Naive thymus-derived CD8-positive, alpha-beta T cell (primary cell): Measurements from ENCODE around the gene IGFBP4. TPM values are rescaled to one million over a fixed set of nuclear protein-coding genes. Genes with fewer than 3 reads are reported as not detected.

Experiments used
- ATAC-seq, 2 donors: fragments of 150-1000 bp; cut with Tn5 transposase in 1 of 2; sonication (Bioruptor Pico), chemical (Tn5 transposase) in 1 of 2; 1 replicate in 1 of 2; 2 replicates in 1 of 2; pipeline ENCODE4 v1.10.0; 2021; ENCODE audit warnings: mild to moderate bottlenecking in 2 of 2, moderate library complexity in 2 of 2
- POLR2A ChIA-PET: fragments of 350-600 bp; sonication (Branson Sonifier 250); formaldehyde crosslinking; loops from one replicate; lab custom pipeline; 2021; ENCODE audit warnings: antibody characterized with exemption; lab: Charles Lee
- DNase-seq, 10 donors: peaks; one replicate each; pipeline versions ENCODE4 v3.0.0 to v3.0.0-alpha.2; 2020 to 2022
- H3K27ac Mint-ChIP-seq, 10 donors: one replicate each; pipeline ENCODE4 v1.8.0; 2020 to 2022; ENCODE audit warnings: mild to moderate bottlenecking in 10 of 10, mixed read lengths in 10 of 10, moderate library complexity in 4 of 10, inconsistent platforms in 1 of 10
- H3K27me3 Mint-ChIP-seq, 5 donors: one replicate each; pipeline ENCODE4 v1.8.0; 2021 to 2022; ENCODE audit warnings: mixed read lengths in 5 of 5
- H3K36me3 Mint-ChIP-seq, 3 donors: one replicate each; pipeline ENCODE4 v1.8.0; 2020 to 2022; ENCODE audit warnings: mixed read lengths in 3 of 3, mild to moderate bottlenecking in 2 of 3, inconsistent platforms in 1 of 3
- H3K4me1 Mint-ChIP-seq, 4 donors: one replicate each; pipeline ENCODE4 v1.8.0; 2021 to 2022; ENCODE audit warnings: mixed read lengths in 4 of 4
- H3K4me3 Mint-ChIP-seq, 10 donors: one replicate each; pipeline ENCODE4 v1.8.0; 2020 to 2022; ENCODE audit warnings: mild to moderate bottlenecking in 10 of 10, mixed read lengths in 10 of 10, moderate library complexity in 6 of 10, inconsistent platforms in 1 of 10
- H3K9me3 Mint-ChIP-seq, 9 donors: one replicate each; pipeline ENCODE4 v1.8.0; 2020 to 2022; ENCODE audit warnings: mixed read lengths in 9 of 9, mild to moderate bottlenecking in 3 of 9, inconsistent platforms in 1 of 9, moderate library complexity in 1 of 9
- polyA plus RNA-seq, 3 donors: library from polyadenylated mRNA; unstranded; fragments of 300-500 nt; fragmentation: Illumina TruSeq; gene quantifications; one replicate each; pipeline ENCODE4 v1.2.3, GENCODE V29; 2021
- total RNA-seq, 8 experiments: library from RNA in 2 of 8; stranded (reverse) in 2 of 8; gene quantifications; one replicate each; pipeline ENCODE4 v1.2.3 and lab custom pipeline; 2021 to 2026

Gene IGFBP4
- total and polyA plus RNA-seq, 5 experiments from 2014 or later: 0.09 to 1.0 (median 0.83) TPM; not detected in 1

DNA sequence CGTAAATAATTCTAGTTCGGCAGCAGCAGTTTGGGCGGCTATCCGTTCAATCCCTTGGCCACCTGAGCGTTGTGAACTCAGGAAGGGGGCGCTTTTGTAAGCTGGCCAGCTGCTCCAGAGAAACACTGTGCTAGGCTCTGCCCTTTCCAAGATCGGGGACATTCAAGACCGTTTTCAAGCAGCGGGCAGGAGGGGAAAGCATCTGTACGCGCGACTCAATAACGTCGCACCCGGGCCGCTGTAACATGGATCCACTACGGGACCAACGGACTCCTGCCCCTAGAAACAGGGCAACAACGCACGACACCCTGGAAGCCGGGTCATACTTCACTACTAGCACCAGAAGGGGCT is 26.0 kb upstream of the IGFBP4 start:
- H3K9me3 Mint-ChIP-seq: no peaks in the 10 kb centered on the region
- POLR2A ChIA-PET: interaction anchor here (0.6 to 3.2 kb wide), 19 partner anchors 9 to 198 kb away, joined by 3 to 21 read pairs (median 4); partner anchors contain the start of gene IGFBP4
- peak overlapping the region in 2 of 10 donors; percentile 28 to 58 for H3K27ac Mint-ChIP-seq
- H3K27me3 Mint-ChIP-seq: peaks cover 0 to 4% (median 0%) of the 10 kb centered on the region in 5 donors
- DNase-seq: no peak
- H3K4me3 Mint-ChIP-seq: peak overlapping the region; percentile 85 to 97 (median 92)
- peak in 1 of 2 donors; percentile 2 for ATAC-seq
- H3K4me1 Mint-ChIP-seq: peaks cover 6 to 27% (median 19%) of the 10 kb centered on the region in 4 donors
- H3K36me3 Mint-ChIP-seq: no peaks in the 10 kb centered on the region

DNA sequence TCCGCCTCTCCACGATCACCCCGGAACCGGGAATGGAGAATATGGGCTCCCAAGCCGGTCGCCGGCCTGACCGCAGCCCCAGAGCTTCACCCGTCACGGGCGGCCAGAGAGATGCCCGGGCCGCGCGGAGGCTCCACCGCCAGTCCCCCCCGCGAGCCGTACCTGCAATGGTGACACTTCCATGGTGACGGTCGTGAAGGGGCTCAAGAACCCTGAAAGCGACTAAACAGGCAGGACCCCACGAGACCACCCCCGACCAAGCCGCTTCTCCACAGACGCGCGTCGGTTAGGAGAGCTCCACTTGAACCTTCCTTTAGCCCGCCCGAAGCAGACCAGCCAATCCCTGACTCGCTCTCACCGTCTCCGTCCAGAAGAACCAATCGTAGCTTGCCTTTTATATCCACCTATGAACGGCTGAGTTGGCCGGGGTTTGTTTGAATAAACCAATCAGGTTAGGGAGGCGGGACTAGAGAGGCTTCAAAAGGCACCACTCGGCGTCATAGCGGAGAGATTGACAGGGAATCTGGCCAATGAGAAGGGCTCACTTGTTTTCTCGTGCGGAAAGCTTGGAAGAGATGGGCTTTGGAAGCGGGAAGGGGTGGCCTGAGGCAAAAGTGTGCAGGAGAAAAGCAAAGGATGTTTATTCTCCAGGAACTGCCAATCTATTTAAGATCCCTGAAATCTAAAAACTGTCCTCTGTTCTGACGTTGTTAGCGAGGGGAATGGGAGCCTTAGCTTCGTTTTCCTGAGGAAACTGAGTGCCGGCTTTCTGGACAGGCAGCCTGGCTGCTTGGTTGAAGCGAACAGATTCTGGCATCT is 25.4 kb upstream of the IGFBP4 start, which contains the start of gene TOP2A:
Gene TOP2A, minus strand, starts transcription at position 288 of the 819 bp plus-strand sequence. Its CDS starts 105 bp downstream, at position 183.
- Mint-ChIP-seq H3K27me3 (peaks cover 0 to 4% (median 0%) of the 10 kb centered on the region in 5 donors), H3K9me3 (no peaks in the 10 kb centered on the region), H3K4me3 (peak within 1 kb of the TSS; percentile 85 to 97 (median 92)), H3K27ac (peak within 1 kb of the TSS; percentile 73 to 94 (median 88)), H3K4me1 (peaks cover 6 to 27% (median 19%) of the 10 kb centered on the region in 4 donors), H3K36me3 (no peaks in the 10 kb centered on the region)
- DNase-seq: peak; percentile 70 to 100 (median 97)
- ATAC-seq: peak; percentile 98 to 100
- POLR2A ChIA-PET: interaction anchor here (0.6 to 3.2 kb wide), 21 partner anchors 9 to 198 kb away, joined by 3 to 21 read pairs (median 4); partner anchors contain the start of gene IGFBP4

DNA sequence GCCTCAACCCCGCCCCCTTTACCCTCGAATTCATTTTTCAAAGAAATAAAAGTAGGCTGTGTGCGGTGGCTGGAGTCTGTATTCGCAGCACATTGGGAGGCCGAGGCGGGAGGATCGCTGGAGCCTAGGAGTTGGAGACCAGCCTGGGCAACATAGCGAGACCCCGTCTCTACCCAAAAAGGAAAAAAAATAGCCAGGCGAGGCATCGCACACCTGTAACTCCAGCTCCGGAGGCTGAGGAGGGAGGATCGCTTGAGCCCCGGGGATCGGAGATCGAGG is 24.9 kb upstream of the IGFBP4 start:
- Mint-ChIP-seq H3K4me1 (peaks cover 6 to 27% (median 19%) of the 10 kb centered on the region in 4 donors), H3K36me3 (no peaks in the 10 kb centered on the region), H3K4me3 (peak overlapping the region; percentile 85 to 97 (median 92)), H3K9me3 (no peaks in the 10 kb centered on the region), H3K27ac (peak overlapping the region; percentile 73 to 94 (median 88)), H3K27me3 (peaks cover 0 to 4% (median 0%) of the 10 kb centered on the region in 5 donors)
- no peak for ATAC-seq
- POLR2A ChIA-PET: interaction anchor here (0.6 to 3.2 kb wide), 17 partner anchors 8 to 205 kb away, joined by 3 to 21 read pairs (median 4); partner anchors contain the start of gene IGFBP4
- DNase-seq: no peak

DNA sequence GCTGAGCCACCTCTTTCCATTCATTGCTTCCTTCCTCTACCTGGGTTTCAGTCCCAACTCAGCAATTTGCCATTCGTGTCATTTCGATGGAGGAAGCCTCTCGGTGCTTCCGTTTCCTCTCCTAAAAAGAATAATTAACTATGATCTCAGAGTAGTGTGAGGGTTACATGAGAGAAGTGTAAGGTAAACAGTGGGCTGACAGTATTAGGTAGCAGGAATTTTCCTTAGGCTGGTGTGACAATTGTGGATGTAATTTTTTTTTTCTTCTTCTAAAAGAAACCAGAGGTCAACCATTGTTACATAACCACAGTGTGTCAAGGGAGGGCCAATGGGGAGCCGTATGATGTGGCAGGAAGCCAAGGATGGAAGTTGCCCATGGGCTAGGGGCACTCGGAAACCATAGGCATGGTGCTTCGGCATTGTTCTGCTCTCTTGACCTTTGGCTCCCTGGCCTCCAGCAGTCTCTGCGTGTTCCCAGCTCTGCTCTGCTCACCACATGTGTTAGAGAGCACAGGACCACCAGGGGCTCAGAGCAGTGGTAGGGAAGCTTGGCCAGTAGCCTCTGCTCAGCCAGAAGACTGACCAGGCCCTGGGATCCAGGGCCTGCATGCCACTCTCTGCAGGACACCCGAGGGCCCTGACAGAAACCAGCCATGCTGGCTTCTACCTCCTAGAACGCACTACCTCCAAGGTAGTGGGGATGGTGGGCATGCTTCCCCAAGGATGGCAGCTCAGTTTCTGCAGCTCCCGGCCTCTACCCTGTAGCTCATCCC is 23.5 kb upstream of the IGFBP4 start:
- H3K9me3 Mint-ChIP-seq: no peaks in the 10 kb centered on the region
- H3K4me1 Mint-ChIP-seq: peaks cover 6 to 27% (median 19%) of the 10 kb centered on the region in 4 donors
- DNase-seq (no peak), ATAC-seq (no peak)
- peaks cover 0 to 4% (median 0%) of the 10 kb centered on the region in 5 donors for H3K27me3 Mint-ChIP-seq
- H3K27ac Mint-ChIP-seq: peak overlapping the region in 6 of 10 donors; percentile 0 to 76 (median 56)
- H3K4me3 Mint-ChIP-seq: peak overlapping the region; percentile 34 to 82 (median 71)
- POLR2A ChIA-PET: interaction anchor here (0.6 to 1.0 kb wide), 3 partner anchors 15 to 1265 kb away, joined by 3 to 8 read pairs (median 6); no protein-coding TSS in a partner anchor
- H3K36me3 Mint-ChIP-seq: no peaks in the 10 kb centered on the region

DNA sequence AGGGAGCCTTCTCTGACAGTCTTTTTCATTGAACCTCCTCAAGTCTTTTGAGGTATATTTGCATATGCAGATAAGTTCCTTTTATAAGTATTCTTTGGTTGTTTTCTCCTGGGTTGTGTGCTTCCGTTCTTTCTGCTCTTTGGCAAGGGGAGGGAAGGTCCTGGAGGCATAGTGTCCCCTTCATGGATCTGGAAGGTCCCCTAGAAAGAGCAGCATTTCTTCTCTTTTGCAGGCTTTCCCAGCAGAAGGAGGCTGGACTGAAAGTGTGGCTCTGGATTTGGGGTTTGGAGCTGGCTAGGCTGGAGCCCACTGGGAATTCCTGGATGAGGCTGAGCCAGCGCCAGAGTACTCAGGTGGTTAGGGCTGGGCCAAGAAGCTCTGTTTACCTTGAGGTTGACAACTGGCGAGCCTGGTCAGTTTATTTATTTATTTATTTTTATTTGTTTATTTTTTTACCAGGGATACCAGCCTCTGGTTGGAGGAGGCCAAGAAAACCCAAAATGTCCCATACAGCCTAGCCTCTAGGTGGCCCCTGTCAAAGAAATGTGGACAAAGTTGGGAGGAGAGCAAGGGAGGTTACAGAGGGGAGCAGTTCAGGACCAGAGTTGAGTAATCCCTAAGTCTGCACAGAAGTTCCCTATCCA is 20.1 kb upstream of the IGFBP4 start:
- H3K36me3 Mint-ChIP-seq: no peaks in the 10 kb centered on the region
- ATAC-seq: no peak
- H3K9me3 Mint-ChIP-seq: no peaks in the 10 kb centered on the region
- H3K27ac Mint-ChIP-seq: no peak overlapping the region
- no peak for DNase-seq
- no peaks in the 10 kb centered on the region for H3K27me3 Mint-ChIP-seq
- no peak overlapping the region for H3K4me3 Mint-ChIP-seq
- POLR2A ChIA-PET: no interaction called here
- peaks cover 20 to 39% (median 37%) of the 10 kb centered on the region in 4 donors for H3K4me1 Mint-ChIP-seq

DNA sequence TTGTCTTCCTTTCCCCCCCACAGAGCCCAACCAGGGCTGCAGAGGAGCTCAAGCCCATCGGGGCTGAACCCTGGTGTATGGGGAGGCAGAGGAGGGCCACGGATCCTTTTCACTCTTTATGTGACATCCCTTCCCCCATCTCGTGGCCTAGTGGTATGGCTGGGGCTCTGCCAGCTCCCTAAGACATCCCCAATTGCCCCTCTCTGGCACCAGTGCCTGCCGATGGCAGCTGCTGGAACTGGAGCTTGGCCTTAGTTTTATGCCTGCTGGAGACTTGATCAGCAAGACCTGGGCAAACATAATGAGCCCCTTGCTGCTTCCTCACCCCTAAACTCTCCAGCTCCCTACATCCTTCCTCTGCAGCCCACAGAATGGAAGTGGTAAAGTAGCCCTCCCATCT is 17.5 kb upstream of the IGFBP4 start:
- no peaks in the 10 kb centered on the region for H3K9me3 Mint-ChIP-seq
- DNase-seq: peak in 1 of 10 donors; percentile 14

DNA sequence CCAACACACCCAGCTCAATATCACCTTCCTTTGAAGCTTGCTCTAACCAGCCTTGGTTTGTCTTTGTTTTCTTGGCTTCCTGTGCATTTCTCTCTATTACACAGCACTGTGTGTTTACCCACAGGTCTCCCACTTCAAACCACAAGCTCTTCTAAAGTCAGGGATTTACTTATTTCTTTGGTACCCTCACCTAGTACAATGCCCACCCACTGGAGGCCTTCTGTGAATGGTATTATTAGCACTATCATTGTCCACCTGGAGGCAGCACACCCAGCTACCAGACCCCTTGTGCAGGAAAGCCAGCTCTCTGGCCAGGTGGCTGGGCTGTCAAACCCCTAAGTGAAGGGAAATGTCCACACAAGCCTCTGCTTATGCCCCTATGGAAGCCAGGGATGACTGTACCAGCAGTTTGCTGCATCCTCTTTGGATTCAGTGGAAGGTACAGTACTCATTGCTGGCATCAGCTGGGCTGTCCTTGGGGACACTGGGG is 16.2 kb upstream of the IGFBP4 start:
- peaks cover 24 to 38% (median 29%) of the 10 kb centered on the region in 4 donors for H3K4me1 Mint-ChIP-seq
- no peaks in the 10 kb centered on the region for H3K27me3 Mint-ChIP-seq
- POLR2A ChIA-PET: interaction anchor here (0.5 to 2.3 kb wide), 10 partner anchors 10 to 1283 kb away, joined by 3 to 21 read pairs (median 4); partner anchors contain the start of genes IGFBP4 and TOP2A
- DNase-seq (peak in 3 of 10 donors; percentile 47 to 64 (median 63)), ATAC-seq (peak; percentile 97)
- no peaks in the 10 kb centered on the region for H3K36me3 Mint-ChIP-seq
- H3K4me3 Mint-ChIP-seq: peak overlapping the region in 9 of 10 donors; percentile 16 to 76 (median 44)
- H3K9me3 Mint-ChIP-seq: no peaks in the 10 kb centered on the region
- H3K27ac Mint-ChIP-seq: peak overlapping the region in 7 of 10 donors; percentile 1 to 63 (median 37)

More for the DNA sequence above, 17.5 kb upstream of the IGFBP4 start:
- peak in 1 of 2 donors; percentile 25 for ATAC-seq
- H3K4me3 Mint-ChIP-seq: peak overlapping the region in 7 of 10 donors; percentile 30 to 58 (median 44)
- POLR2A ChIA-PET: interaction anchor here (0.6 to 2.3 kb wide), 5 partner anchors 8 to 124 kb away, joined by 3 to 21 read pairs (median 3); partner anchors contain the start of gene TOP2A
- peaks cover 21 to 31% (median 29%) of the 10 kb centered on the region in 4 donors for H3K4me1 Mint-ChIP-seq
- peak overlapping the region in 2 of 10 donors; percentile 15 to 57 for H3K27ac Mint-ChIP-seq
- no peaks in the 10 kb centered on the region for H3K36me3 Mint-ChIP-seq
- no peaks in the 10 kb centered on the region for H3K27me3 Mint-ChIP-seq

DNA sequence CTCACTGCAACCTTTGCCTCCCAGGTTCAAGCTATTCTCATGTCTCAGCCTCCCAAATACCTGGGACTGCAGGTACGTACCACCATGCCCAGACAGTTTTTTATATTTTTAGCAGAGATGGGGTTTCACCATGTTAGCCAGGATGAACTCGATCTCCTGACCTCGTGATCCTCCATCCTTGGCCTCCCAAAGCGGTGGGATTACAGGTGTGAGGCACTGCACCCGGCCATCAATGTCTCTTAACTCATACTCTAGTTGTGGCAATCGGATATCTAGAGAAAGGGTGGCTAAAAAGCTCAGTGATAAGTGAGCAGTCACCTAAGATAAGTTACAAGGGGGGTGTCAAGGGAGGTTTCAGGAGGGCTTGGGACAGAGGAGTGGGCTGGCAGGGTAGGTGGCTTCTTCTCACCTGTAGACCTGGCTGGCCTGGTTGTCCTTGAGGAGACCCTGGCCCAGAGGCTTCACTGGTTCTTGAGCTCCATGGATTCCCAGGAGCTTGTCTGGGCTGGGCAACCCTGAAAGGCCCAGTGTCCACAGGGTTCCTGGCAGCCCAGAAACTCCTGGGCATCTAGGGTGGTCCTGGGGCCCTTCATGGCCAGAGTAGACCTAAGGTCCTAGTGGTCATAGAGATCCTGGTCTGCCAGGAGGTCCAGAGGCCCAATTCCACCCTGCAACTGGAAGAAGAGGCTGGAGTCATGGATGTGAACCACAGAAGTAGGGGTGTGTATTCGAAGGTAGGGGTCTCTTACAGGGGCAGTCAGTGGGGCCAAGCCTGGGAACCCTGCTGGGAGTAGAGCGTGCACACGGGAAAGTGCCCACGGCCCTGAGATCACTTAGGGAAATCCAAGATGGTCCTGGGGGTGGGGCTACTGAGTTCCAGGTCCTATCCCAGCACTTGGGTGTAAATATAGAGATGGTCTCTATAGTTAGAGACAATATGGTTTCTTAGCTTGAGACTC is 12.7 kb upstream of the IGFBP4 start:
- POLR2A ChIA-PET: interaction anchor here (0.7 to 1.3 kb wide), 3 partner anchors 13 to 107 kb away, joined by 3 to 4 read pairs (median 3); partner anchors contain the start of gene TOP2A
- no peak for ATAC-seq
- Mint-ChIP-seq H3K9me3 (no peaks in the 10 kb centered on the region), H3K36me3 (no peaks in the 10 kb centered on the region), H3K27ac (peak overlapping the region in 1 of 10 donors; percentile 50), H3K4me3 (no peak overlapping the region), H3K4me1 (peaks cover 25 to 35% (median 26%) of the 10 kb centered on the region in 4 donors), H3K27me3 (peaks cover 0 to 1% (median 0%) of the 10 kb centered on the region in 5 donors)
- DNase-seq: no peak

DNA sequence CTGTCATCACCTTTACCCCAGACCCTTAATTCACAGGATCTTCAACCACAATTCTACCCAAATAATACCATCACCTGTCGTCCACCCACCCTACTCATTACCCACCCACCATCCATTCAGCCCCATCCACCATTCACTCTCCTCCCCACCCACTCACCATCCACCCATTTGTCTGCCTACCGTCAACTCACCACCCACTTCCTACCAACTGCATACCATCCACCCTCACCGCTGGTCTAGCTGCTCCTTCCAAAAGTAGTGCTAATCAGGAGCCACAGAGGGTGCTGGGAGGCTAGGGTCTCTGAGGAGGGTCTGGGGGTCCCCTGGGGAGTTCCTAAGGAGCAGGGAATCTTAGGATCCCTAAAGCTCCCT is 12.0 kb upstream of the IGFBP4 start:
- Mint-ChIP-seq H3K27ac (peak overlapping the region in 1 of 10 donors; percentile 50), H3K4me1 (peaks cover 19 to 28% (median 20%) of the 10 kb centered on the region in 4 donors), H3K4me3 (no peak overlapping the region), H3K36me3 (no peaks in the 10 kb centered on the region), H3K27me3 (peaks cover 0 to 1% (median 0%) of the 10 kb centered on the region in 5 donors), H3K9me3 (no peaks in the 10 kb centered on the region)
- POLR2A ChIA-PET: interaction anchor here (0.8 to 1.3 kb wide), 2 partner anchors 10 to 13 kb away, joined by 3 to 4 read pairs; partner anchors contain the start of gene TOP2A
- ATAC-seq (no peak), DNase-seq (no peak)

DNA sequence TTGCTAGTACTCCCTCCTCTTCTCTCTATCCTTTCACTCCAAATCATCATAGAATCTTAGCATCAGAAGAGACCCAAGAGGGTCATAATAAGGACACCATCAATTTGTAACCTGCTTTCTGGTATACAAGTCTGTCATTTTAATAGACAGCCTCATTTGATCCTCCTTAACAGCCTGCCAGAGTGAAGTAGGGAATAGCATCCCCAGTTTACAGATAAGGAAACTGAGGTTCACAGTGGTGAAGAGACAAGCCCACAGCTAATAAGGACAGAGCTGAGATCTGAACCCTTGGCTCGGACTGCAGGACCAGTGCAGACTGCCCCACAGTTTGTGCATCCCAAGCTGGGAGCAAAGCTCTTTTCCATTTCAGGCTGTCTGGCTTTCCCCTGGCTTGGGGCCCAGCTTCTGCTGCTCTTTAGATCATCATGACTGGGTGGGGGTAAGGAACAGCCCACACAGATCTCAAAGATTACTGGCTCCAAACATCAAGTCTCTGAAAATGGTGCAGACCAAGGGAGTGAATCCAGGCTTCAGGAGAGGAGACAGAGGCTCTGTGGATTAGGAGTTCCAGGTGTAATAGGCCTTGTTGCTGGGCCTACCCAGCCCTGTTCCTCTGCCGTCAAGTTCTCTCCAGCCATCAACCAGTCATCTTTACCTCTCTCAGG is 10.3 kb upstream of the IGFBP4 start:
- peak overlapping the region in 1 of 10 donors; percentile 41 for H3K27ac Mint-ChIP-seq
- POLR2A ChIA-PET: interaction anchor here (1.6 kb wide), 1 partner anchor 15 kb away, joined by 6 read pairs; the partner anchor contains the start of gene TOP2A
- H3K27me3 Mint-ChIP-seq: peaks cover 0 to 1% (median 0%) of the 10 kb centered on the region in 5 donors
- peaks cover 5 to 11% (median 8%) of the 10 kb centered on the region in 4 donors for H3K4me1 Mint-ChIP-seq
- H3K36me3 Mint-ChIP-seq: no peaks in the 10 kb centered on the region
- ATAC-seq: no peak
- no peak overlapping the region for H3K4me3 Mint-ChIP-seq
- no peaks in the 10 kb centered on the region for H3K9me3 Mint-ChIP-seq
- no peak for DNase-seq
